Mesothelial cell of epicardium (in vitro differentiated cells): ENCODE measurements around the gene NFAM1. TPM values are rescaled to one million over a fixed set of nuclear protein-coding genes. Genes with fewer than 3 reads are reported as not detected.
A peak's percentile ranks its signal among the peaks of the same experiment; 100 is the strongest.

Source experiments
- DNase-seq, 2 experiments: peaks; one replicate each; pipeline ENCODE4 v3.0.0; 2021; ENCODE audit warnings: low spot score in 2 of 2; ENCODE audit not compliant: unreplicated experiment in 2 of 2
- H3K27ac Mint-ChIP-seq: 2 replicates; pipeline ENCODE4 v1.8.0; 2021; ENCODE audit warnings: mixed read lengths
- H3K27me3 Mint-ChIP-seq: 2 replicates; pipeline ENCODE4 v1.8.0; 2021; ENCODE audit warnings: low read depth, mixed read lengths
- H3K36me3 Mint-ChIP-seq: 2 replicates; pipeline ENCODE4 v1.8.0; 2021; ENCODE audit warnings: mixed read lengths
- H3K4me1 Mint-ChIP-seq: 2 replicates; pipeline ENCODE4 v1.8.0; 2021; ENCODE audit warnings: mixed read lengths
- H3K4me3 Mint-ChIP-seq: 2 replicates; pipeline ENCODE4 v1.8.0; 2021; ENCODE audit warnings: mild to moderate bottlenecking, moderate library complexity, mixed read lengths
- H3K9me3 Mint-ChIP-seq: 2 replicates; pipeline ENCODE4 v1.8.0; 2021; ENCODE audit warnings: mixed read lengths
- CTCF ChIP-seq: fragments of 200-600 bp; sonication (generic); IDR thresholded peaks from one replicate; pipeline ENCODE4 v1.5.0; 2021; ENCODE audit warnings: antibody characterized with exemption; ENCODE audit not compliant: unreplicated experiment
- total RNA-seq: library from RNA; stranded (reverse); gene quantifications from 3 replicates; pipeline ENCODE4 v1.2.1, GENCODE V29; 2021

NFAM1 gene, protein sequence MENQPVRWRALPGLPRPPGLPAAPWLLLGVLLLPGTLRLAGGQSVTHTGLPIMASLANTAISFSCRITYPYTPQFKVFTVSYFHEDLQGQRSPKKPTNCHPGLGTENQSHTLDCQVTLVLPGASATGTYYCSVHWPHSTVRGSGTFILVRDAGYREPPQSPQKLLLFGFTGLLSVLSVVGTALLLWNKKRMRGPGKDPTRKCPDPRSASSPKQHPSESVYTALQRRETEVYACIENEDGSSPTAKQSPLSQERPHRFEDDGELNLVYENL
- total RNA-seq = 0.27 to 0.34 TPM (median 0.32 TPM) in 3 replicates

DNA sequence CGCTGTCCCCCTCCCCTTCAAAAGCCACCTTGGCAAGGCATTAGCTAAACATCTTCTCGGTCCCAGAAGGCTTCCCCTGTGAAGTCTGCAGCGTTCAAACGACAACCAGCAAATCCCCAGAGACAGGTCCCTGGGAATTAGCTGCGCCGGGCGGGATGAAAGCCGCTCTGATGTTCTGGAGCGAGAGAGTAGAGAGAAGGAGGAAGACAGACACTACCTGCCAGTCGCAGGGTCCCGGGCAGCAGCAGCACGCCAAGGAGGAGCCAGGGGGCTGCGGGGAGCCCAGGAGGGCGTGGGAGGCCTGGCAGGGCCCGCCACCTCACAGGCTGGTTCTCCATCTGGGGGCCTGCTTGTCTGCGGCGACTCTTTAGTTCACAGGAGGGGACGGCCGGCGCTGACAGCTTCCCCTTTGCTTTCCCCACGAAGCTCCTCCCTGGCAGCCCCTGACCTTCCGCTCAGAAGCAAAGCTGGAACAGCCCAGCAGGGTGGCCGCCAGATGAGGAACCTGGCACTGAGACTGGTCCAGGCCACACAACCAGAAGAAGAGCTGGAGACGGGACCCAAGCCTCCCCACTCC is at the start of gene NFAM1:
Gene NFAM1, minus strand, starts transcription at position 384 of the 577 bp plus-strand sequence. Its CDS starts 46 bp downstream, at position 338.
- no peak for DNase-seq
- Mint-ChIP-seq H3K27ac (no peak within 1 kb of the TSS), H3K4me1 (peaks cover 45% of the 10 kb centered on the region), H3K9me3 (no peaks in the 10 kb centered on the region), H3K27me3 (peaks cover 9% of the 10 kb centered on the region), H3K4me3 (no peak within 1 kb of the TSS), H3K36me3 (no peaks in the 10 kb centered on the region)
- TF ChIP-seq CTCF = no peak

DNA sequence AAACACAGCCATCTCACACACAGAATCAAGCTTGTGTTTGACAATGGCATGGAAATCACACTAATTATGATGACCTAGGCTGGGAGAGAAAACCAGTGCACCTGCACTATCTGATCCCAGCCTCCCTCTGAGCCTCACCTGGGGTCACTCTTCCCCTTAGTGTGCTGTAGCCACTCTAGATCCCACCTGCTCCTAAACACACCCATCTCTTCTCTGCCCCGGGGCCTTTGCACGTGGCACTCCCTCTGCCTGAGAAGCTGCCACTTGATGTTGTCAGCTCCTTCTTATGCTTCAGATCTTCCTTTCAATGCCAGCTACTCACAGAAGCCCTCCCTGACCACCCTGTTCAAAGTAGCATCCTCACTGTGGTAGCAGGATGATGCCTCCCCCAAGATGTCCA is 42.9 kb upstream of the NFAM1 start:
- DNase-seq = no peak
- no peaks in the 10 kb centered on the region for H3K27me3 Mint-ChIP-seq
- peaks cover 1% of the 10 kb centered on the region for H3K4me1 Mint-ChIP-seq
- H3K9me3 Mint-ChIP-seq = no peaks in the 10 kb centered on the region
- no peak overlapping the region for H3K4me3 Mint-ChIP-seq
- TF ChIP-seq CTCF = no peak
- H3K36me3 Mint-ChIP-seq = no peaks in the 10 kb centered on the region
- H3K27ac Mint-ChIP-seq = no peak overlapping the region

- Mint-ChIP-seq H3K9me3 (no peaks in the 10 kb centered on the region), H3K4me1 (no peaks in the 10 kb centered on the region), H3K27me3 (no peaks in the 10 kb centered on the region), H3K4me3 (no peak overlapping the region), H3K36me3 (no peaks in the 10 kb centered on the region), H3K27ac (no peak overlapping the region)
- peak; percentile 80 for TF ChIP-seq CTCF
- DNase-seq = no peak
Observed at GRCh38 chr22:42473484-42474193, 41.4 kb upstream of the NFAM1 start.

GRCh38 chr22:42472671-42473070 is 40.5 kb upstream of the NFAM1 start:
- DNase-seq = no peak
- no peaks in the 10 kb centered on the region for H3K4me1 Mint-ChIP-seq
- no peaks in the 10 kb centered on the region for H3K9me3 Mint-ChIP-seq
- no peak overlapping the region for H3K27ac Mint-ChIP-seq
- H3K4me3 Mint-ChIP-seq = no peak overlapping the region
- H3K27me3 Mint-ChIP-seq = no peaks in the 10 kb centered on the region
- TF ChIP-seq CTCF = no peak
- no peaks in the 10 kb centered on the region for H3K36me3 Mint-ChIP-seq

GRCh38 chr22:42471441-42471840 is 39.2 kb upstream of the NFAM1 start:
- H3K27me3 Mint-ChIP-seq = no peaks in the 10 kb centered on the region
- no peaks in the 10 kb centered on the region for H3K4me1 Mint-ChIP-seq
- H3K27ac Mint-ChIP-seq = no peak overlapping the region
- no peaks in the 10 kb centered on the region for H3K36me3 Mint-ChIP-seq
- H3K4me3 Mint-ChIP-seq = no peak overlapping the region
- no peak for DNase-seq
- H3K9me3 Mint-ChIP-seq = no peaks in the 10 kb centered on the region
- no peak for TF ChIP-seq CTCF
